GM12878 (cell line): ENCODE data around the gene FER1L5. TPM values are rescaled to one million over a fixed set of nuclear protein-coding genes. Genes with fewer than 3 reads are reported as not detected.

Experiments used
- ATAC-seq: fragments of 200-7000 bp; cut with Tn5 transposase; 3 replicates; pipeline ENCODE4 v1.9.1; 2020; ENCODE audit warnings: mild to moderate bottlenecking, moderate library complexity
- BruUV-seq: library from RNA; stranded (reverse); fragments of 400-500 nt; replicated peaks from 2 replicates; lab custom pipeline; 2021; lab: Mats Ljungman, UMichigan
- CTCF ChIA-PET: fragments of 300-600 bp; sonication (Branson Sonifier 250); formaldehyde crosslinking; extraction: SDS; loops from one replicate; lab custom pipeline; 2021; ENCODE audit warnings: inconsistent platforms; lab: Yijun Ruan, JAX
- POLR2A ChIA-PET: fragments of 350-600 bp; formaldehyde crosslinking; extraction: SDS; loops from one replicate; lab custom pipeline; 2021; ENCODE audit warnings: inconsistent platforms; lab: Charles Lee
- RAD21 ChIA-PET: fragments of 300-600 bp; sonication (Branson Sonifier 250); formaldehyde crosslinking; loops from one replicate; lab custom pipeline; 2023; ENCODE audit warnings: antibody characterized with exemption; ENCODE audit not compliant: unreplicated experiment; lab: Charles Lee
- SMC1A ChIA-PET: fragments of 300-600 bp; sonication (Branson Sonifier 250); formaldehyde crosslinking; loops from one replicate; lab custom pipeline; 2023; ENCODE audit not compliant: unreplicated experiment, uncharacterized antibody; lab: Charles Lee
- DNase-seq: peaks from one replicate; pipeline ENCODE4 v3.0.0-alpha.2; 2011; ENCODE audit warnings: low read depth, low spot score
- FAIRE-seq: peaks from 3 replicates; lab custom pipeline; 2011; peaks lifted over from hg19 to GRCh38; lab: Jason Lieb, UNC
- H2AFZ ChIP-seq: 2 replicates; pipeline ENCODE4 v1.6.0; 2011; ENCODE audit warnings: low read depth, low read length, control low read depth; ENCODE audit not compliant: control insufficient read depth
- H3K27ac ChIP-seq: 2 replicates; pipeline ENCODE4 v1.5.1; 2011; ENCODE audit warnings: control low read depth; ENCODE audit not compliant: control insufficient read depth, insufficient read depth
- H3K27me3 ChIP-seq, 2 experiments: replicated peaks in 1 of 2; 2 replicates each; pipeline versions ENCODE4 v1.6.0 to v1.6.1; 2011; ENCODE audit warnings: low read length in 1 of 2; ENCODE audit not compliant: control insufficient read depth in 2 of 2, insufficient read depth in 2 of 2
- H3K36me3 ChIP-seq, 2 experiments: 2 replicates each; pipeline ENCODE4 v1.5.1; 2011; ENCODE audit warnings: low read length in 1 of 2; ENCODE audit not compliant: control insufficient read depth in 2 of 2, insufficient read depth in 2 of 2
- H3K4me1 ChIP-seq: 2 replicates; pipeline ENCODE4 v1.6.1; 2011; ENCODE audit warnings: mild to moderate bottlenecking, low read length, moderate library complexity, mixed read lengths; ENCODE audit not compliant: control insufficient read depth, insufficient read depth
- H3K4me2 ChIP-seq: 2 replicates; pipeline ENCODE4 v1.6.0; 2011; ENCODE audit warnings: control low read depth; ENCODE audit not compliant: control insufficient read depth, insufficient read depth
- H3K4me3 ChIP-seq: fragments of 200-600 bp; sonication (generic); 2 replicates; pipeline ENCODE4 v1.5.1; 2016
- H3K79me2 ChIP-seq: 2 replicates; pipeline ENCODE4 v1.6.0; 2011; ENCODE audit warnings: low read length; ENCODE audit not compliant: control insufficient read depth, insufficient read depth
- H3K9ac ChIP-seq: 2 replicates; pipeline ENCODE4 v1.8.0; 2011; ENCODE audit warnings: low read length, control low read depth, mixed read lengths; ENCODE audit not compliant: control insufficient read depth, insufficient read depth
- H3K9me3 ChIP-seq: replicated peaks from 3 replicates; pipeline ENCODE4 v1.5.1; 2011; ENCODE audit warnings: mild to moderate bottlenecking, low read length; ENCODE audit not compliant: control insufficient read depth, insufficient read depth
- H4K20me1 ChIP-seq: 2 replicates; pipeline ENCODE4 v1.6.0; 2011; ENCODE audit not compliant: control insufficient read depth, insufficient read depth
- CREM ChIP-seq: IDR thresholded peaks from 2 replicates; pipeline ENCODE4 v1.6.1; 2014; ENCODE audit warnings: antibody characterized with exemption, low read depth
- HCFC1 ChIP-seq: fragments of 150-350 bp; IDR thresholded peaks from 2 replicates; pipeline ENCODE4 v1.6.1; 2014; ENCODE audit warnings: low read length
- PAX8 ChIP-seq: fragments of 450-650 bp; IDR thresholded peaks from 2 replicates; pipeline ENCODE4 v1.6.1; 2017; ENCODE audit warnings: mild to moderate bottlenecking, moderate library complexity
- RAD51 ChIP-seq: fragments of 450-650 bp; IDR thresholded peaks from 2 replicates; pipeline ENCODE4 v1.6.1; 2016; ENCODE audit warnings: moderate library complexity, mild to moderate bottlenecking, inconsistent platforms
- RCOR1 ChIP-seq: conservative IDR thresholded peaks from 2 replicates; pipeline ENCODE4 v1.6.1; 2012; ENCODE audit warnings: low read depth, low read length, improper control_type of control experiment
- SIX5 ChIP-seq: IDR thresholded peaks from 2 replicates; pipeline ENCODE4 v1.6.1; 2011; ENCODE audit warnings: mild to moderate bottlenecking, low read depth, low read length, moderate library complexity; ENCODE audit not compliant: severe bottlenecking
- TBL1XR1 ChIP-seq: IDR thresholded peaks from 2 replicates; pipeline ENCODE4 v1.6.1; 2012; ENCODE audit warnings: low read depth, low read length, improper control_type of control experiment
- TCF3 ChIP-seq: IDR thresholded peaks from 2 replicates; pipeline ENCODE4 v1.6.1; 2012; ENCODE audit warnings: low read depth, mild to moderate bottlenecking, low read length, borderline replicate concordance; ENCODE audit not compliant: insufficient read depth
- ZNF24 ChIP-seq: fragments of 450-650 bp; IDR thresholded peaks from 2 replicates; pipeline ENCODE4 v1.6.1; 2017; ENCODE audit warnings: antibody characterized with exemption, mild to moderate bottlenecking
- WGBS: methylation state at CpG from one replicate; pipeline ENCODE4 v1.1.6; 2016; ENCODE audit warnings: low lambda C conversion rate; ENCODE audit not compliant: insufficient replicate concordance, insufficient coverage; ENCODE audit errors: missing lambda C conversion rate; 5-methylcytosine and 5-hydroxymethylcytosine counted together
- in situ Hi-C: fragments of 300-500 bp; cut with MboI; formaldehyde crosslinking; loops from 9 replicates; pipeline ENCODE4 v1.14.3; 2018; ENCODE audit warnings: mixed read lengths
- intact Hi-C: fragments of 100-400 bp; cut with micrococcal nuclease; formaldehyde crosslinking; loops from one replicate; pipeline ENCODE4 v1.14.2; 2022; ENCODE audit not compliant: unreplicated experiment
- polyA plus RNA-seq, 11 experiments: library from polyadenylated mRNA; depleted of rRNA in 4 of 11; unstranded in 6 of 11; stranded (reverse) in 5 of 11; fragments of >200 nt; fragmentation: Nextera tagmentation in 4 of 11; fragmentation: Illumina TruSeq in 1 of 11; extraction: Ambion mirVana in 4 of 11; extraction: Trizol in 1 of 11; gene quantifications; 1 replicate in 1 of 11; 2 replicates in 10 of 11; pipeline versions ENCODE4 v1.2.1 to v1.2.3, GENCODE V29; 2011 to 2016; ENCODE audit warnings: inconsistent platforms in 2 of 11, missing spikeins in 2 of 11, low read depth in 1 of 11
- total RNA-seq, 4 experiments: library from RNA; depleted of rRNA in 3 of 4; stranded (reverse); fragments of >200 nt in 3 of 4; fragmentation: Illumina TruSeq in 1 of 4; extraction: Trizol in 1 of 4; gene quantifications; 2 replicates each; pipeline versions ENCODE4 v1.2.1 to v1.2.3, GENCODE V29; 2013 to 2021
- TF ChIP-seq, protein P1 (sequence below): fragments of 450-650 bp; IDR thresholded peaks from 2 replicates; pipeline ENCODE4 v1.6.1; 2018; ENCODE audit warnings: mild to moderate bottlenecking, low read depth, moderate library complexity; ENCODE audit not compliant: partially characterized antibody
- TF ChIP-seq, protein P2 (sequence below): IDR thresholded peaks from 2 replicates; pipeline ENCODE4 v1.6.1; 2012; ENCODE audit warnings: low read depth, low read length, improper control_type of control experiment
- TF ChIP-seq, protein P3 (sequence below): IDR thresholded peaks from 2 replicates; pipeline ENCODE4 v1.6.1; 2012; ENCODE audit warnings: low read depth, low read length, improper control_type of control experiment
- TF ChIP-seq, protein P4 (sequence below): fragments of 450-650 bp; formaldehyde crosslinking; IDR thresholded peaks from 2 replicates; pipeline ENCODE4 v1.4.0; 2022; ENCODE audit warnings: mild to moderate bottlenecking, moderate library complexity
- TF ChIP-seq, protein P5 (sequence below): fragments of 450-650 bp; conservative IDR thresholded peaks from 2 replicates; pipeline ENCODE4 v1.6.1; 2017; ENCODE audit warnings: mild to moderate bottlenecking, moderate library complexity

The FER1L5 gene
- total and polyA plus RNA-seq, 10 of the 15 experiments (the other 5 are each of a cell fraction or from before 2014, with no cell fraction given) = not detected

DNA sequence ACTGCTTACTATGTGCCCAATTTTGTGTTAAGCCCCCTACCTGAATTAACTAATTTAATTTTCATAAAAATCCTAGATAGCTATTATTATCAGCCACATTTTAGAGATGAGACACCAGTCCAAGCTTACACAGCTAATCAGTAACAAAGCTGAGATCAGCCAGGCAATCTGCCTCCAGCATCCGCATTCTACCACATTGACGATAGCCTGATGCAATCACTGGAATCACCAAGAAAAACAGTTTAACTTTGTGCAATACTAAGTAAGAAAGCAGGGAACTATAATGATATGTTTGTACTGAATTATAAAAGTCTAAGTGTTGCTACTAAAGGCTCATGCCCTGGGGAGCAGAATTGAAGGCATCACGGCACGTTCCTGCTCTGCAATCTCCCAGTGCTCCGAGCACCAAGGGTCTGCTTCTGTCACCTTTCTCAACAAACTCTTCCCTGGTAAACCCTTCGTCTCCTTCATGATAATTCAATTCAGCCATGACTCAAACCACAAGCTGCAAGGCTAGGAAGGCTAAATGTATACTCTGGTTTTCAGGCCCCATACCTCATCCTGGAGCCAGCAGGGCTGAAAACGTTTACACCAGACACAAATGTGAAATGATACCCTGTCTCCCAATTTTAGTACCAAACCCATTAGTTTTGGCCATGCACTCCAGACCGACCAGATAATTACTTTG, 23.8 kb upstream of the FER1L5 start:
- no peak for DNase-seq
- intact Hi-C loops (no loop called here), in situ Hi-C loops (no loop called here)
- CTCF ChIA-PET = interaction anchor here (0.6 kb wide), 1 partner anchor 138 kb away, joined by 3 read pairs; no protein-coding TSS in a partner anchor
- no TSS peak for BruUV-seq
- 83% methylated on average over 8 of the region's 8 CpGs for WGBS
- POLR2A ChIA-PET = no interaction called here
- no peak overlapping the region for H3K4me3 ChIP-seq
- RAD21 ChIA-PET = no interaction called here
- H3K27ac ChIP-seq = no peak overlapping the region
- no peaks in the 10 kb centered on the region for H3K79me2 ChIP-seq
- no peak overlapping the region for H2AFZ ChIP-seq
- FAIRE-seq = no peak
- no peak for ATAC-seq
- no peaks in the 10 kb centered on the region for H3K27me3 ChIP-seq
- SMC1A ChIA-PET = interaction anchor here (0.8 kb wide), 1 partner anchor 10 kb away, joined by 3 read pairs; no protein-coding TSS in a partner anchor
- H3K9me3 ChIP-seq = no peaks in the 10 kb centered on the region
- H3K9ac ChIP-seq = no peak overlapping the region
- peaks cover 9 to 16% of the 10 kb centered on the region in 2 experiments; a peak in 3 of 4 replicates for H3K36me3 ChIP-seq
- H3K4me1 ChIP-seq = no peaks in the 10 kb centered on the region
- no peaks in the 10 kb centered on the region for H4K20me1 ChIP-seq
- no peak overlapping the region for H3K4me2 ChIP-seq
- TF ChIP-seq, protein P1, sequence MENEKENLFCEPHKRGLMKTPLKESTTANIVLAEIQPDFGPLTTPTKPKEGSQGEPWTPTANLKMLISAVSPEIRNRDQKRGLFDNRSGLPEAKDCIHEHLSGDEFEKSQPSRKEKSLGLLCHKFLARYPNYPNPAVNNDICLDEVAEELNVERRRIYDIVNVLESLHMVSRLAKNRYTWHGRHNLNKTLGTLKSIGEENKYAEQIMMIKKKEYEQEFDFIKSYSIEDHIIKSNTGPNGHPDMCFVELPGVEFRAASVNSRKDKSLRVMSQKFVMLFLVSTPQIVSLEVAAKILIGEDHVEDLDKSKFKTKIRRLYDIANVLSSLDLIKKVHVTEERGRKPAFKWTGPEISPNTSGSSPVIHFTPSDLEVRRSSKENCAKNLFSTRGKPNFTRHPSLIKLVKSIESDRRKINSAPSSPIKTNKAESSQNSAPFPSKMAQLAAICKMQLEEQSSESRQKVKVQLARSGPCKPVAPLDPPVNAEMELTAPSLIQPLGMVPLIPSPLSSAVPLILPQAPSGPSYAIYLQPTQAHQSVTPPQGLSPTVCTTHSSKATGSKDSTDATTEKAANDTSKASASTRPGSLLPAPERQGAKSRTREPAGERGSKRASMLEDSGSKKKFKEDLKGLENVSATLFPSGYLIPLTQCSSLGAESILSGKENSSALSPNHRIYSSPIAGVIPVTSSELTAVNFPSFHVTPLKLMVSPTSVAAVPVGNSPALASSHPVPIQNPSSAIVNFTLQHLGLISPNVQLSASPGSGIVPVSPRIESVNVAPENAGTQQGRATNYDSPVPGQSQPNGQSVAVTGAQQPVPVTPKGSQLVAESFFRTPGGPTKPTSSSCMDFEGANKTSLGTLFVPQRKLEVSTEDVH = no peak
- TF ChIP-seq PAX8 (no peak), RCOR1 (no peak), SIX5 (no peak), HCFC1 (no peak), TCF3 (no peak), TBL1XR1 (no peak), RAD51 (no peak), ZNF24 (no peak), CREM (no peak)
- TF ChIP-seq, protein P2, sequence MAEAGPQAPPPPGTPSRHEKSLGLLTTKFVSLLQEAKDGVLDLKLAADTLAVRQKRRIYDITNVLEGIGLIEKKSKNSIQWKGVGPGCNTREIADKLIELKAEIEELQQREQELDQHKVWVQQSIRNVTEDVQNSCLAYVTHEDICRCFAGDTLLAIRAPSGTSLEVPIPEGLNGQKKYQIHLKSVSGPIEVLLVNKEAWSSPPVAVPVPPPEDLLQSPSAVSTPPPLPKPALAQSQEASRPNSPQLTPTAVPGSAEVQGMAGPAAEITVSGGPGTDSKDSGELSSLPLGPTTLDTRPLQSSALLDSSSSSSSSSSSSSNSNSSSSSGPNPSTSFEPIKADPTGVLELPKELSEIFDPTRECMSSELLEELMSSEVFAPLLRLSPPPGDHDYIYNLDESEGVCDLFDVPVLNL = no peak
- TF ChIP-seq, protein P3, sequence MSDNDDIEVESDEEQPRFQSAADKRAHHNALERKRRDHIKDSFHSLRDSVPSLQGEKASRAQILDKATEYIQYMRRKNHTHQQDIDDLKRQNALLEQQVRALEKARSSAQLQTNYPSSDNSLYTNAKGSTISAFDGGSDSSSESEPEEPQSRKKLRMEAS = no peak
- TF ChIP-seq, protein P4, sequence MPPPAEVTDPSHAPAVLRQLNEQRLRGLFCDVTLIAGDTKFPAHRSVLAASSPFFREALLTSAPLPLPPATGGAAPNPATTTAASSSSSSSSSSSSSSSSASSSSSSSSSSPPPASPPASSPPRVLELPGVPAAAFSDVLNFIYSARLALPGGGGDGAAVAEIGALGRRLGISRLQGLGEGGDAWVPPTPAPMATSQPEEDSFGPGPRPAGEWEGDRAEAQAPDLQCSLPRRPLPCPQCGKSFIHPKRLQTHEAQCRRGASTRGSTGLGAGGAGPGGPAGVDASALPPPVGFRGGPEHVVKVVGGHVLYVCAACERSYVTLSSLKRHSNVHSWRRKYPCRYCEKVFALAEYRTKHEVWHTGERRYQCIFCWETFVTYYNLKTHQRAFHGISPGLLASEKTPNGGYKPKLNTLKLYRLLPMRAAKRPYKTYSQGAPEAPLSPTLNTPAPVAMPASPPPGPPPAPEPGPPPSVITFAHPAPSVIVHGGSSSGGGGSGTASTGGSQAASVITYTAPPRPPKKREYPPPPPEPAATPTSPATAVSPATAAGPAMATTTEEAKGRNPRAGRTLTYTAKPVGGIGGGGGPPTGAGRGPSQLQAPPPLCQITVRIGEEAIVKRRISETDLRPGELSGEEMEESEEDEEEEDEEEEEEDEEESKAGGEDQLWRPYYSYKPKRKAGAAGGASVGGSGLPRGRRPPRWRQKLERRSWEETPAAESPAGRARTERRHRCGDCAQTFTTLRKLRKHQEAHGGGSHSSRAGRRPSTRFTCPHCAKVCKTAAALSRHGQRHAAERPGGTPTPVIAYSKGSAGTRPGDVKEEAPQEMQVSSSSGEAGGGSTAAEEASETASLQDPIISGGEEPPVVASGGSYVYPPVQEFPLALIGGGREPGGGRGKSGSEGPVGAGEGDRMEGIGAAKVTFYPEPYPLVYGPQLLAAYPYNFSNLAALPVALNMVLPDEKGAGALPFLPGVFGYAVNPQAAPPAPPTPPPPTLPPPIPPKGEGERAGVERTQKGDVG = no peak
- TF ChIP-seq, protein P5, sequence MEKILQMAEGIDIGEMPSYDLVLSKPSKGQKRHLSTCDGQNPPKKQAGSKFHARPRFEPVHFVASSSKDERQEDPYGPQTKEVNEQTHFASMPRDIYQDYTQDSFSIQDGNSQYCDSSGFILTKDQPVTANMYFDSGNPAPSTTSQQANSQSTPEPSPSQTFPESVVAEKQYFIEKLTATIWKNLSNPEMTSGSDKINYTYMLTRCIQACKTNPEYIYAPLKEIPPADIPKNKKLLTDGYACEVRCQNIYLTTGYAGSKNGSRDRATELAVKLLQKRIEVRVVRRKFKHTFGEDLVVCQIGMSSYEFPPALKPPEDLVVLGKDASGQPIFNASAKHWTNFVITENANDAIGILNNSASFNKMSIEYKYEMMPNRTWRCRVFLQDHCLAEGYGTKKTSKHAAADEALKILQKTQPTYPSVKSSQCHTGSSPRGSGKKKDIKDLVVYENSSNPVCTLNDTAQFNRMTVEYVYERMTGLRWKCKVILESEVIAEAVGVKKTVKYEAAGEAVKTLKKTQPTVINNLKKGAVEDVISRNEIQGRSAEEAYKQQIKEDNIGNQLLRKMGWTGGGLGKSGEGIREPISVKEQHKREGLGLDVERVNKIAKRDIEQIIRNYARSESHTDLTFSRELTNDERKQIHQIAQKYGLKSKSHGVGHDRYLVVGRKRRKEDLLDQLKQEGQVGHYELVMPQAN = no peak
